Ovary (tissue), 9 donors: ENCODE data around the gene IL1RAP. TPM values are rescaled to one million over a fixed set of nuclear protein-coding genes. Genes with fewer than 3 reads are reported as not detected.

Experiments used
- DNase-seq, 5 donors: peaks; one replicate each; pipeline ENCODE4 v3.0.0-alpha.2; 2019 to 2020
- H3K27ac ChIP-seq, 2 donors: fragments of 200-600 bp; one replicate each; pipeline versions ENCODE4 v1.5.1 to v1.8.0; 2019 to 2022
- H3K27me3 ChIP-seq: fragments of 200-600 bp; one replicate; pipeline ENCODE4 v1.8.0; 2022
- H3K36me3 ChIP-seq: fragments of 200-600 bp; sonication (generic); one replicate; pipeline ENCODE4 v1.5.1; 2019
- H3K4me1 ChIP-seq: one replicate; pipeline ENCODE4 v1.8.1; 2013; ENCODE audit warnings: mild to moderate bottlenecking, moderate library complexity; ENCODE audit not compliant: insufficient read depth
- H3K4me3 ChIP-seq: fragments of 200-600 bp; sonication (generic); one replicate; pipeline ENCODE4 v1.5.1; 2017
- H3K9me3 ChIP-seq, 2 donors: fragments of 200-600 bp in 1 of 2; sonication (generic) in 1 of 2; one replicate each; pipeline versions ENCODE4 v1.5.1 to v1.8.1; 2013 to 2019; ENCODE audit warnings: mild to moderate bottlenecking in 1 of 2, moderate library complexity in 1 of 2
- EP300 ChIP-seq: sonication (generic); formaldehyde crosslinking; IDR thresholded peaks from one replicate; pipeline ENCODE4 v1.6.1; 2017; ENCODE audit warnings: antibody characterized with exemption
- POLR2A ChIP-seq: fragments of 450-650 bp; IDR thresholded peaks from one replicate; pipeline ENCODE4 v1.6.1; 2017; ENCODE audit warnings: antibody characterized with exemption, mild to moderate bottlenecking, moderate library complexity
- WGBS, 3 donors: extraction: QIAGEN DNeasy Blood & Tissue Kit in 1 of 3; methylation state at CpG; one replicate each; pipeline versions ENCODE4 v1.1.5 to v1.1.7; 2013 to 2017; 5-methylcytosine and 5-hydroxymethylcytosine counted together
- intact Hi-C, 4 donors: fragments of 100-400 bp; cut with DNase I; formaldehyde crosslinking; loops; one replicate each; pipeline versions ENCODE4 v1.11.0 to v1.15.1; 2022 to 2023
- polyA plus RNA-seq, 2 donors: library from polyadenylated mRNA; stranded (reverse); fragments of 200-250 nt in 1 of 2; fragments of 350-450 nt in 1 of 2; fragmentation: Illumina TruSeq in 1 of 2; extraction: RNeasy Lipid Tissue Mini Kit (QIAGEN cat#74804) in 1 of 2; gene quantifications; one replicate each; pipeline ENCODE4 v1.2.3, GENCODE V29; 2013 to 2014
- total RNA-seq, 7 donors: library from RNA; depleted of rRNA in 2 of 7; stranded (reverse); fragments of >200 nt in 2 of 7; fragmentation: NEBNext Ultra II Directional in 3 of 7; extraction: Animal tissue kit (Norgen Biotek cat#: 25700) in 3 of 7; gene quantifications; one replicate each; pipeline versions ENCODE4 v1.1.0 to v1.2.4, GENCODE V29; 2016 to 2023
- TF ChIP-seq, protein P1 (sequence below), 3 donors: fragments of 450-650 bp in 2 of 3; fragments of 200-600 bp in 1 of 3; IDR thresholded peaks; one replicate each; pipeline versions ENCODE4 v1.5.1 to v1.8.0; 2016 to 2022; ENCODE audit warnings: antibody characterized with exemption in 3 of 3, mild to moderate bottlenecking in 1 of 3
- donor health status: DM: no; HTN: no; CAD: no; lungs with moderate emphysema.
- donor health status: DM: no; HTN: no; CAD: no.
- donor health status: Bipolar disorder and iron deficiency.
- donor health status: DM: yes; HTN: yes; CAD: no.
- donor health status: DM: no; HTN: no; CAD: no.
- donor health status: DM: yes; HTN: yes; CAD: no.

Gene IL1RAP
- total and polyA plus RNA-seq, 9 donors = 3.2 to 20.3 (median 7.8) TPM

DNA sequence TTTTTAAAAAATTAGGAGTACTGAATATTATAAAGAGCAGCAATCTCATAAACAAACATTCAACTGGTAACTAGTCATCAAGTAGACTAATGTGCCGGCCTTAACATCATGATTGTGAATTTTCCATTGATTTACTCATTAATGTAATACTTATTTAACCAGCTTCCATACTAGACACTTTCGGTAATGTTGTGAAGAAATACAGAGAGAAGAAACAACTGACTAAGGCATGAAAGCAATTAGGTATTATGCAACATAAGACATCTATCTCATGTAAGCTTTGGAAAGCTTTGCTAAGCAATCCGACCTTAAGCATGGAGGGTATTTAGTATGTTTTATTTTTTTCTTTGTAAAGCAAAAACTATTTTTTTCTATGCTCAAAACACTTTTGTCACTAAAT lies 108.0 kb downstream of the IL1RAP start:
- no peaks in the 10 kb centered on the region for H3K9me3 ChIP-seq
- H3K27me3 ChIP-seq = no peaks in the 10 kb centered on the region
- TF ChIP-seq EP300 (no peak), POLR2A (no peak)
- TF ChIP-seq, protein P1, sequence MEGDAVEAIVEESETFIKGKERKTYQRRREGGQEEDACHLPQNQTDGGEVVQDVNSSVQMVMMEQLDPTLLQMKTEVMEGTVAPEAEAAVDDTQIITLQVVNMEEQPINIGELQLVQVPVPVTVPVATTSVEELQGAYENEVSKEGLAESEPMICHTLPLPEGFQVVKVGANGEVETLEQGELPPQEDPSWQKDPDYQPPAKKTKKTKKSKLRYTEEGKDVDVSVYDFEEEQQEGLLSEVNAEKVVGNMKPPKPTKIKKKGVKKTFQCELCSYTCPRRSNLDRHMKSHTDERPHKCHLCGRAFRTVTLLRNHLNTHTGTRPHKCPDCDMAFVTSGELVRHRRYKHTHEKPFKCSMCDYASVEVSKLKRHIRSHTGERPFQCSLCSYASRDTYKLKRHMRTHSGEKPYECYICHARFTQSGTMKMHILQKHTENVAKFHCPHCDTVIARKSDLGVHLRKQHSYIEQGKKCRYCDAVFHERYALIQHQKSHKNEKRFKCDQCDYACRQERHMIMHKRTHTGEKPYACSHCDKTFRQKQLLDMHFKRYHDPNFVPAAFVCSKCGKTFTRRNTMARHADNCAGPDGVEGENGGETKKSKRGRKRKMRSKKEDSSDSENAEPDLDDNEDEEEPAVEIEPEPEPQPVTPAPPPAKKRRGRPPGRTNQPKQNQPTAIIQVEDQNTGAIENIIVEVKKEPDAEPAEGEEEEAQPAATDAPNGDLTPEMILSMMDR (IDR thresholded peaks at IDR 0.05) = no peak
- no peak overlapping the region for H3K27ac ChIP-seq
- H3K4me3 ChIP-seq = no peak overlapping the region
- H3K36me3 ChIP-seq = no peaks in the 10 kb centered on the region
- intact Hi-C loops = no loop called here
- no peaks in the 10 kb centered on the region for H3K4me1 ChIP-seq
- no peak for DNase-seq
- WGBS, 3 donors = 49 to 65% (median 61%) methylated on average over 3 of the region's 3 CpGs

DNA sequence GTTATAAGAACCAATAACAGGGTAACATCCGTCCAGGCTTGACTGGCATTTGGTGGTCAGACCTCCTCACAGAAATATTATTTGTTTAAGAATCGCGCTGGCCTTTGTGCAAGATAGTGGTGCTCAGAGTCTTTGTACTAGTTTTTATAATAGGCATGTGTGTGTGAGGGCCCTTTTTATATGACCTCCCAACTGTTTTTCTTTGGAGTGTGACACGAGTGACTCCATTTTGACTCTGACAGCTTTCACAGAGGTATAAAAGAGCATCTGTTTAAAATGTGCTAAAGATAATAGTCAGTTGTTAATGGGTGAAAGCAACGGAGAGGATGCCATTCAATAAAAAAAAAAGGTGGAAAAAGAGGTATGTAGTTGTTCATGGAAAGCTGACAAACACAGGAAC lies 110.4 kb downstream of the IL1RAP start:
- Histone ChIP-seq H3K4me1 (no peaks in the 10 kb centered on the region), H3K4me3 (no peak overlapping the region), H3K36me3 (no peaks in the 10 kb centered on the region), H3K27me3 (no peaks in the 10 kb centered on the region), H3K9me3 (no peaks in the 10 kb centered on the region), H3K27ac (no peak overlapping the region)
- intact Hi-C loops = no loop called here
- no peak for DNase-seq
- TF ChIP-seq, protein P1 (IDR thresholded peaks at IDR 0.05) = no peak
- TF ChIP-seq EP300 (no peak), POLR2A (no peak)
- WGBS, 3 donors = 53 to 54% (median 53%) methylated on average over 5 of the region's 5 CpGs

DNA sequence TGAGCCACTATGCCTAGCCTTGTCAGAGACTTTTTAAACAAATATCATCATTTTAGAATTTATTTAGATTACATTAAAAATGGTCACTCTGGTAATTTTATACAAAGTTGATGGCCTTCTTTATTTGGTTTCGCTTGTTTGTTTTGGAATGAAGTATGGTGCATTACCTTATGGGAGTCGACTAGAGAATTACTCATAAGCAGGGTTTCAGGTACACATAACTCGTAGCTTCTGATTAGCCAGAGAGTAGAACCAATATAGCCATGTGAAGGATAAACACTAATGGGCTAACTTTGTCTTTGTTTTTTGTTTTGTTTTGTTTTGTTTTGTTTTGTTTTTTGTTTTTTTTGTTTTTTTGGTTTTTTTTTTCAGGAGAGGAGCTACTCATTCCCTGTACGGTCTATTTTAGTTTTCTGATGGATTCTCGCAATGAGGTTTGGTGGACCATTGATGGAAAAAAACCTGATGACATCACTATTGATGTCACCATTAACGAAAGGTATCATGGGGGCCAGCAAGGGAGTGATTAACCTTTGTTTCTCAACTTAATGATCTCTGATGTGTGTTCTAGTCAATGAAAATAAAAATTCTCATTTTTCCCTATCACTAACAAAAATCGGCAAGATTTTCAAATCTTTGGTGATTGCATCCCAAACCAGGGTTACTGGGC lies 113.2 kb downstream of the IL1RAP start:
- intact Hi-C loops = no loop called here
- no peak overlapping the region for H3K4me3 ChIP-seq
- TF ChIP-seq, protein P1 (IDR thresholded peaks at IDR 0.05) = no peak
- TF ChIP-seq POLR2A (no peak), EP300 (no peak)
- H3K27ac ChIP-seq = no peak overlapping the region
- WGBS, 3 donors = 78 to 79% (median 79%) methylated on average over 7 of the region's 7 CpGs
- no peaks in the 10 kb centered on the region for H3K9me3 ChIP-seq
- H3K4me1 ChIP-seq = no peaks in the 10 kb centered on the region
- H3K27me3 ChIP-seq = no peaks in the 10 kb centered on the region
- no peak for DNase-seq
- H3K36me3 ChIP-seq = no peaks in the 10 kb centered on the region

DNA sequence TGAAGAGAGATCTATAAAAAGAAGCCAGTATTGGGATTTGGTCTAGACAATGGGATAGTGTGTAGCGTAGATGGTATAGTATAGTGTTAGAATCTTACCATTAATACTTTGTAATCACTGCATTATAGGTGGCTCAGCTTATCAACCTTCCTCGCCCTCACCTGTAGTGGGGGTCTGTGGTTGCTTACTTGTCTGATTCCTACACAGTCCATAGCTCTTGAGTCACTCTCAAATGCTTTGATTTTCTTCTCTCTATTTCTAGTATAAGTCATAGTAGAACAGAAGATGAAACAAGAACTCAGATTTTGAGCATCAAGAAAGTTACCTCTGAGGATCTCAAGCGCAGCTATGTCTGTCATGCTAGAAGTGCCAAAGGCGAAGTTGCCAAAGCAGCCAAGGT lies 115.2 kb downstream of the IL1RAP start:
- TF ChIP-seq POLR2A (no peak), EP300 (no peak)
- TF ChIP-seq, protein P1 (IDR thresholded peaks at IDR 0.05) = no peak
- H3K27me3 ChIP-seq = no peaks in the 10 kb centered on the region
- whole genome bisulfite sequencing, 3 donors = 96 to 98% (median 98%) methylated on average over 4 of the region's 4 CpGs
- intact Hi-C loops = no loop called here
- H3K4me3 ChIP-seq = no peak overlapping the region
- no peaks in the 10 kb centered on the region for H3K9me3 ChIP-seq
- H3K4me1 ChIP-seq = no peaks in the 10 kb centered on the region
- DNase-seq = no peak
- no peak overlapping the region for H3K27ac ChIP-seq
- H3K36me3 ChIP-seq = no peaks in the 10 kb centered on the region
